NB4 (cell line): ENCODE measurements around the gene HUWE1.

Experiments
- DNase-seq: peaks from one replicate; pipeline ENCODE4 v3.0.0; 2010; ENCODE audit warnings: low read depth
- H3K4me3 ChIP-seq: one replicate; pipeline ENCODE4 v1.5.1; 2011; ENCODE audit warnings: mild to moderate bottlenecking, low read depth, low read length, moderate library complexity
- MYC ChIP-seq: IDR thresholded peaks from 2 replicates; pipeline ENCODE4 v1.6.1; 2011; ENCODE audit warnings: low read depth, low read length
- POLR2A ChIP-seq: IDR thresholded peaks from 2 replicates; pipeline ENCODE4 v1.6.1; 2011; ENCODE audit warnings: mild to moderate bottlenecking; ENCODE audit not compliant: insufficient read length; ENCODE audit errors: extremely low read depth
- TF ChIP-seq, protein P1 (sequence below): IDR thresholded peaks from 2 replicates; pipeline ENCODE4 v1.6.1; 2011; ENCODE audit warnings: low read depth, low read length
- TF ChIP-seq, protein P2 (sequence below): IDR thresholded peaks from one replicate; pipeline ENCODE4 v1.5.1; 2012; ENCODE audit warnings: low read depth, low read length

The HUWE1 gene

GRCh38 chrX:53584891-53585290 is 101.6 kb downstream of the HUWE1 start:
- DNase-seq = no peak
- TF ChIP-seq MYC = no peak
- TF ChIP-seq, protein P1, sequence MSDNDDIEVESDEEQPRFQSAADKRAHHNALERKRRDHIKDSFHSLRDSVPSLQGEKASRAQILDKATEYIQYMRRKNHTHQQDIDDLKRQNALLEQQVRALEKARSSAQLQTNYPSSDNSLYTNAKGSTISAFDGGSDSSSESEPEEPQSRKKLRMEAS = no peak
- TF ChIP-seq POLR2A = no peak
- TF ChIP-seq, protein P2, sequence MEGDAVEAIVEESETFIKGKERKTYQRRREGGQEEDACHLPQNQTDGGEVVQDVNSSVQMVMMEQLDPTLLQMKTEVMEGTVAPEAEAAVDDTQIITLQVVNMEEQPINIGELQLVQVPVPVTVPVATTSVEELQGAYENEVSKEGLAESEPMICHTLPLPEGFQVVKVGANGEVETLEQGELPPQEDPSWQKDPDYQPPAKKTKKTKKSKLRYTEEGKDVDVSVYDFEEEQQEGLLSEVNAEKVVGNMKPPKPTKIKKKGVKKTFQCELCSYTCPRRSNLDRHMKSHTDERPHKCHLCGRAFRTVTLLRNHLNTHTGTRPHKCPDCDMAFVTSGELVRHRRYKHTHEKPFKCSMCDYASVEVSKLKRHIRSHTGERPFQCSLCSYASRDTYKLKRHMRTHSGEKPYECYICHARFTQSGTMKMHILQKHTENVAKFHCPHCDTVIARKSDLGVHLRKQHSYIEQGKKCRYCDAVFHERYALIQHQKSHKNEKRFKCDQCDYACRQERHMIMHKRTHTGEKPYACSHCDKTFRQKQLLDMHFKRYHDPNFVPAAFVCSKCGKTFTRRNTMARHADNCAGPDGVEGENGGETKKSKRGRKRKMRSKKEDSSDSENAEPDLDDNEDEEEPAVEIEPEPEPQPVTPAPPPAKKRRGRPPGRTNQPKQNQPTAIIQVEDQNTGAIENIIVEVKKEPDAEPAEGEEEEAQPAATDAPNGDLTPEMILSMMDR = no peak
- no peak overlapping the region for H3K4me3 ChIP-seq

DNA sequence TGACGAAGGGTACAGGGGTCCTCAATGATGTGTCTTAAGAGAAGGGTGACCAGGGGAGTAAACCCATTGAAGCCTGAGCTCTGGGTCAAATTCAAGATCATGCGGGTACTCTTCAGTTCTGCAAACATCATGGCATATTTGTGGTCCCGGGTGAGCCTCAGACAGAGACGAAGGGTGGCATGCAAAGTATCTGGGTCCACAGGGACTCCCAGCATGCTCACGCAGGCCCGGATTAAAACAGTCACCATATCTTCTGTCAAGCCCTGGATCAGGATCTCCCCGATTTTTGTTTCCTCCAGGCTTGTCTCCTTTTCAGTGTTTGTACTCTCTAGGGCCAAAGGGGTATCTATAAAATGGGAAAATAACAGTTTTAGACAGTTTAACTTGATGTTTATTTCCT is 102.9 kb downstream of the HUWE1 start:
- no peak for TF ChIP-seq MYC
- TF ChIP-seq, protein P2 = no peak
- TF ChIP-seq, protein P1 = no peak
- TF ChIP-seq POLR2A = no peak
- no peak for DNase-seq
- no peak overlapping the region for H3K4me3 ChIP-seq

DNA sequence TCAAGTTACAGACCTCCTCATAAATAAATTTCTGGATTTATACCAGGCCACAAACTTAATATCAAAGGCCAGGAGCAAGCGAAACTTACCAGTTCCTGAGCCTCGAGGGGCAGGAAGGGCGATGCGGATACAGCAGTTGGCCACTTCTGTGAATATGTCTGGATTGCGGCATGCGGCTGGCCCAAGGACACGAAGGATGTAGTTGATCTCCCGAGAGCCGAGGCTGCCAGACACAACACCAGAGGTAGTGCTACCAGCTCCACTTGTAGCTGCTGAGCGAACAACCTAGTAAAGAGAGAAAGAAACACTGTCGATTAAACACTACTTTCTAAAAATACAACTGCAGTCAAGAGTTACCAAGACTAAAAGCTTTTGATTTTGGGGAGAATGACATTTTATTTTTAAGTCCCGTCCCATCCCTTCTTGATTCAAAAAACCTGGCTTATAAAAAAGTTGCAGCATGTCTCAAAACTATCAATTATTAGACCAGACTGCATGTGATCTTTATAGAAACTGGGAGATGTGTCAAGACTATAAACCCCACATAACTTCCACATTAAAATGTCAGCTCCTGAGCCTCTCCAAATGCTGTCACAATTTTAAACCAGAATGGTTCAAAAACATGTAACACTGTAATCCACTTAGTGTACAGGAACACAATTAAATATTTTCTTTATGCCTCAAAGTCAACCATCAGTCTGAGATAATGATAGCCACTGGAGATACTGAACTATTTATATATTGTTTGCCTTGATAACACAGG is 105.6 kb downstream of the HUWE1 start:
- DNase-seq = no peak
- TF ChIP-seq MYC (no peak), POLR2A (no peak)
- TF ChIP-seq, protein P1 = no peak
- H3K4me3 ChIP-seq = no peak overlapping the region

- TF ChIP-seq POLR2A = no peak
- TF ChIP-seq, protein P2 = no peak
- no peak for TF ChIP-seq MYC
- TF ChIP-seq, protein P1 = no peak
- DNase-seq = no peak
- no peak overlapping the region for H3K4me3 ChIP-seq
Observed at GRCh38 chrX:53571494-53571893, 115.0 kb downstream of the HUWE1 start.

- DNase-seq = no peak
- no peak overlapping the region for H3K4me3 ChIP-seq
- TF ChIP-seq, protein P1 = no peak
- TF ChIP-seq MYC = no peak
- TF ChIP-seq POLR2A = no peak
- TF ChIP-seq, protein P2 = no peak
Observed at GRCh38 chrX:53563324-53563723, 123.2 kb downstream of the HUWE1 start.

DNA sequence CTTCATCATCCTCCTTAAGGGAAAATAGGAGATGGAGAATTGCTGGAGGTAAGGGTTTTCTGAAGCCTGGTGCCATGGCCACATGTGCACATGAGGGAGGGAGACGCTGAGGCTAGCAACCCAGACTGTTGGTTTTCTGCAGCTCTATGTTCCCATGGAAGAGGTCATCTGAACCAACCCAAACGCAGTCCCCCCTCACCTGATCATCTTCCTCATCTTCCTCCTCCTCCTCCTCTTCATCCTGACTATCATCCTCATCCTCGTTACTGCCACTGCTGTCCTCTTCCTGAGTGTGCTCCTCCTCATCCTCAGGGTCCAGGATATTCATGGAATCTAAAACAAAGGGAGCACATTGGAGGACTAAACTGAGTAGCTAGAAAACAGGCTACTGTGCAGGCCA is 124.6 kb downstream of the HUWE1 start:
- DNase-seq = no peak
- TF ChIP-seq, protein P2 = no peak
- TF ChIP-seq MYC = no peak
- no peak for TF ChIP-seq POLR2A
- TF ChIP-seq, protein P1 = no peak
- H3K4me3 ChIP-seq = no peak overlapping the region
